HG03432 (cell line): ENCODE data around the gene RAB36.

Source experiments
- ATAC-seq: cut with Tn5 transposase; IDR thresholded peaks from one replicate; pipeline ENCODE4 v1.9.1; 2021; ENCODE audit warnings: mild to moderate bottlenecking, moderate library complexity; ENCODE audit not compliant: unreplicated experiment

Gene RAB36

GRCh38 chr22:23108249-23109078 lies 36.8 kb upstream of the RAB36 start:
- ATAC-seq = no peak

DNA sequence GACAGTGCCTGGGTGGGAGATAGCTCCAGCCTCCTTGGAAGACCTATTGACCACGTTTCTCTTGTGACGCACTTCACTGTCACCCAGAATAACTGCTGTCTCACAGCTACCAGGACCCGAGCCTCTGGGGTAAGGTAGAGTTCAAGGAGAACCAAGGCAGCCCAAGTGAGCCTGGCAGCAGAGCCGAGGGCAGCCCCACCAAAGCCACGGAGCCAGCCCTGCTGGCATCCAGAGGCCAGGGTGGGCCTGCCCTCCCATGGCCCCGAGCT lies 36.3 kb upstream of the RAB36 start:
- no peak for ATAC-seq

DNA sequence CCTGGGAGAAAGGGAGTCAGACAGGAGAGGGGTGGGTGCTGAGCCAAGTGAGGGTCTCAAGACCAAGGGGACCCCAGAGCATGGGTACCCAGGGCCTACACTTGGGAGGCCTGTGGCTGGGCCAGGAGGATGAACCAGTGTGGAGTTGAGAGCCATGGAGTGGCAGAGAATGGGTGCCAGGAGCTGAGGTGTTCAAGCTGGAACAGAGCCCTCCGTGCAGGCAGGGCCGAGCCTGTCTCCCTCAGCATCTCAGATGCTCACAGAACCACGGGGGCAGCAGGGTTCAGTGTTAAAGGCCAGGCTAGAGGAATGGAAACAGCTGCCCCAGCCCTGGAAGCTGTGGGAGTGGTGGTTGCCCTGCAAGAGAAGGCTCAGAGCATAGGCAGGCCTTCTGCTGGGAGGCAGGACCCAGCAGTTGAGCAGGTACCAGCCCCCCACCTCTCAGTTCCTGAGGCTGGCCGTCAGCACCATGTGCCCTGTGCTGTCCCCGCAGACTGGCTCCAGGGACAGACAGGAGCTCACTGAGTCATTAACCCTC lies 35.8 kb upstream of the RAB36 start:
- no peak for ATAC-seq

GRCh38 chr22:23110190-23110921 lies 34.9 kb upstream of the RAB36 start:
- no peak for ATAC-seq

GRCh38 chr22:23110922-23111527 lies 34.3 kb upstream of the RAB36 start:
- no peak for ATAC-seq

DNA sequence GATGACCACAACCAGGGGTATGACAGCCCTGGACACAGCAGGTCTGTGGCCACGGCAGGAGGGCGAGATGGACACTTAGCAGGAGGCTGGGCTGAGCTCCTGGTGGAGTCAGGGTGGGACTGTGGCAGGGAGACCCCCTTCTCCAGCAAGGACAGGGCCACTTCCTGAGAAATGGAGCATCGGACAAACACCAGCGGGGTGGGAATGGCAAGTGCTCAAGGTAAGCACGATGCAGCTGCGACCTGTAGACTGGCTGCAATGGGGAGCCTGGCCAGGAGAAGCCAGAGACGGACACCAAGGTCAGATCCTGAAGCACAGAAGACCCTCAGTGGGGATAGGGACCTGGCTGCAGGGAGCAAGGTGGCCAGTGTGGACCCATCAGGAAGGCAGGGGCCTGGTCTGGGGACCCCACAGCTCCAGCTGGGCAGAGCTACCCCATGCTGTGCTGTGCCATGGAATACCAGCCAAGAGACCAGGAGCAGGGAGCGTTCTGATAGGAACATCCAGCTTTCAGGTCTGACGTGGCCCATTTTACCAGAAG lies 32.7 kb upstream of the RAB36 start:
- ATAC-seq = no peak

DNA sequence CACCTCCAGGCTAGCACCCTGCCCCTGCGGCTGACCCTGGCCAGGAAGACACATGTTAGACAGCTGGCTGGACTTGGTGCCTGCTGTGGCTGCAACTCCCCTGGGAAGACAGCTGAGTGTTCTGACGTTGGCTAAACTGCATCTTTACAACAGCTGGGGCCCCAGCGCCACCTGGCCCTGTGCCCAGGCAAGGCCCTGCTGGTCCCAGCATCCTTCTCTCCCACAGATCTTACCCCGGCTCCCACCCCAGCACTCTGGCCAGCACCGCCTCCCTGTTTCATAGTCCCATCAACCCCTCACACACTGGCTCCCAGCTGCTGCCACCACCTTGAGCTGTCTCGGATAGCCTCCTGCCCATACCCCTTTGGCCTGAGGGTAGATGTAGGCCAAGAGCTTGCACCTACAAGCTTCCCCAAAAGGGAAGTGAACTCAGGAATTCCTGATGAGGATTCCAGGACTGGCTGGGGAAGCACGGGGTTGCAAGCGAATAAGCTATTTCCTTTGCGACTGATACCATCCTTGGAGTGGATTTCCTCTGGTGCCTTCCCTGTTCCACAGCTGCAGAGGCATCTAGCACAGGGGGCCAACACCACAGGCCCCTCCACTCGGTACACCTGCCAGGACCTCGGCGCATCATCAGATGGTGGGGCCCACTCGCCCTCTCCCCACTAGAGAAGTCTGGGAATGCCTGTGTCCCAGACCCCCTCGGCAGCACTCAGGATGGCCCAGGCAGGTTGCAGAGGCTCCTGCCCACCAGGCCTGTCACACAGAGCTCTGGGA lies 32.0 kb upstream of the RAB36 start:
- no peak for ATAC-seq

DNA sequence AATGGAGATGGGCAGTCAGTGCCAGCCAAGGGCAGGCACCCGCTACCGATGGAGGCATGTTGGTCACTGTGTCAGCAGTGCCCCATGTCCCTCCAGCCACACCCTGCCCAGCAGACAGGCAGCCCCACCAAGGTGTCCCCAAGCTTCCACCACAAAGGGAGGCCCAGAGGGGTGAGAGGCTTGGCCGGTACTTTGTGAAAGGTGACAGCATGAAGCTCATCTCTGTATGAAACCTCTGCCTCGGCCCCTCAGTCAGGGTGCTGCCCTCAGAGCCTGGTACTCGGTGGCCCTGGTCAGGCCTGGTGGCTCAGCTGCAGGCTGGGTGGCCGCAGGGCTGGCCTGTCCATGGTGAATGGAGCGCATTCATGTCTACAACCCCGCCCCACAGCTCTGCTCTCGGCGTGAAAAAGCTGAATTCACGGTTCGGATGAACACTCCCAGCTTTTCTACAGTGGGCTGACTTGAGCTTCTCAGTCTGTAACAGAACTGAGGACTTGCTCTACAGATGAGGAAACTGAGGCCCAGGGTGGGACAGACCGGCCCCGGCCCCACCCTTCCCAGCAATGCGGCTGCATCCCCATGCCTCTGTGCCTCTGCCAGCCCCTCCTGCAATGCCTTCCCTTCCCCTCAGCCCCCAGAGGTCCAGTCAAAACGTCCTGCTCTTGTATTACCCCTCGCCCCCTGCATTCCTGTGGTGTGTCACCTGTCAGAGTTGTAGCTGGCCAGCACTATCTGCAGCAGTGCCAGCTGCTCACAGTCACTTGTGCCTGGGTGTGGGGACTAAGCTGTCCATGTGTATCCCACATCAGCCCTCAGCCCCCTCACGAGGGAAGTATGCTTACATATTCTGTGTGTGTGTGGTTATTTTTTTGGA lies 31.2 kb upstream of the RAB36 start:
- no peak for ATAC-seq

- no peak for ATAC-seq
These were observed 30.6 kb upstream of the RAB36 start for GRCh38 chr22:23114721-23115020.

GRCh38 chr22:23115369-23115768 lies 29.9 kb upstream of the RAB36 start:
- no peak for ATAC-seq

DNA sequence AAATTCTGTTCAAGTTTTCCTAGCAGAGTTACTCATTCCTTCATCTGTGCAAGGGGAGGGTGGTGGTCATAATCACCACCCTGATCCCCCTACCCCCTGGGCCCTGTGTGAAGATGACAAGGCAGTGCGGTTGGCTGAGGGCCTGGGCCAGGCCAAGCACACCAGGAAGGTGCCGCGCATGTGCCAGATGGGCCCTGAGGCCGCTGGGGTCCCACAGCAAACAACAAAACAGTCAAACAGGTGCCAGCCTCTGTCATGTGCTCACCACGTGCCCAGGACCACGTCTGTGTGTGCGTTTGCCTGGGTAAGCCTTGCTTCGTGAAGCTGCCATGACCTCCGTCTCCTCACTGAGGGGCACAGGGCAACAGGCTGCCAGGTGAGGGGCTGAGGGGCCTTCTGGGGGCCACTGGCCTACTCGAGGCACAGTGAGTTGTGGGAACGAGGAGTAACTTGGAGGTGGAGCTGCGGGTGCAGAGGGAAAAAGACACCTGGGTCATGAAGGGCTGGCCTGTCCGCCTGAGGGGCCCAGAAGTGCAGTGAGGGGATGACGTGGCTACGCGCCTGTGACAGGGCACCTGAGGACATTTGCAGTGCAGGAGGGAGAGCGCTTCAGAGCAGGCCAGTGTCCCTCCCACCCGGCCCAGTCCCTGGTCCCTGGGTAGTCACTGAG lies 29.3 kb upstream of the RAB36 start:
- ATAC-seq = no peak

DNA sequence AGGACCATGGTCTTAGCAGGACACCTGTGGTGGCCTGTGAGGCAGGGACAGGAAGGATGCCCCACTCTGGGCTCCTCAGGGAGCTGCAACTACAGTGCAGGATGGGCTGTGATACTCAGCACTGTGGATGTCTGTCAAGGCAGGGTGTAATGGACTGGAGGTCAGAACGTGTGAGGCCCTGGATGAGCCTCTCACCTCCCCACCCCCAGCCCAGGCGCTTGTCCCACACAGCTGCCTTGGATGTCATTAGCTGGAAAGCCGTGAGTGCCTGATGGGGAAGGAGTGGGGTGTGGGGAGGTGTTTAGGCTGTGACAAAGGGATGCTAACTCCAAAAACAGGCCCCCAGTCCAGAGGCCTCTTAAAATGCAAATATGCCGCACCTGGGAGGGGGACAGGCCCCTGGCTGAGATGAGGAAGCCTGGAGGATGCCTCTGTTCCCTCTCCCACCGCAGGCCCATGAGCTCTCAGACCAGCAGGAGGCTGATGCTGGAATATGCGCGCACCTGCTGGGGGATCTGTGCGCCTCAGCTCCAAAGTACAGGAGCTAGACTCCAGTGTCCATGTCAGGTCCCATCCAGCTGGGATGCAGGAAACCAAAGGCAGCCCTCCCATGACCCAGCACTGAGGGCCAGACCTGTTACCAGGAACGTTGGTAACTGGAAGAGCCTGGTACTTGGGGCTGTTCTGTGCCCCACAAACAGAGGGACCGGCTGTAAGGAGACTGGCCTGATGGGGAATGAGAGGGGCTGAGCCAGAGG lies 28.6 kb upstream of the RAB36 start:
- ATAC-seq = no peak

- no peak for ATAC-seq
These were observed 28.0 kb upstream of the RAB36 start for GRCh38 chr22:23117275-23117674.

DNA sequence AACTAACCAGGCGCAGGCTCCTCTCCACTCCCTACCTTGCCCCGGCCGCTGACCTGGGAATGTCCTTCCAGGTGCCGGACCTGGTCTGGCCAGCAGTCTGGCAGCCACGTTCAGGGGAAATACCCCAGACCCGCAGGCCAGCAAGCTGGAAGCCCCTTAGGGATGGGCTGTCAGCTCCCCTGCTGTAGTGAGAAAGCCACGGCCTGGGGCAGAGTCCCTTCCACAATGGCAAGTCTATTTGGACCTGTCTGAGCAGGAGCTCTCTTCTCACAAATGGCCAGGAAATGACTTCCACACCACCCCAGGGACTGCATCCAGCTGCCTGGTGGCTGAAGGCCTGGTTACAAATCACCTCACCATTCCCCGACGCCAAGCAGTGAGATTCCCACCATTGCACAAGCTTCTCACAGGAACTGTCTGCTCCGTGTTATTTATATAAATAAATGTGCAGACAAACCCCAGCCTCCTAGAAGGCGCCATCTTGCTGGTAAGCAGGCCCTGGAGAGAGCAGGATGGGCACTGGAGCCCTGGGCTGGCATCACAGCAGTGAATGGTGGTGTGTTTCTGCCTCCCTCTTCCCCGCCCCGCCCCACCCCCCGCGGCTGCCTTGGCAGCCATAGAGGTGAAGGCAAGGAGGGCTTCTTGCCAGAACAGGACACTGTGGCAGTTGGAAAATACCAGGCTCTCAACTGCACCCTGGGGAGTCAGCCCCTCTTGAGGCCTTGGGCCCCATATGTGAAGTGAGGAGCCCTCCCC lies 27.2 kb upstream of the RAB36 start:
- no peak for ATAC-seq

- no peak for ATAC-seq
These were observed 26.4 kb upstream of the RAB36 start for GRCh38 chr22:23118647-23119493.

DNA sequence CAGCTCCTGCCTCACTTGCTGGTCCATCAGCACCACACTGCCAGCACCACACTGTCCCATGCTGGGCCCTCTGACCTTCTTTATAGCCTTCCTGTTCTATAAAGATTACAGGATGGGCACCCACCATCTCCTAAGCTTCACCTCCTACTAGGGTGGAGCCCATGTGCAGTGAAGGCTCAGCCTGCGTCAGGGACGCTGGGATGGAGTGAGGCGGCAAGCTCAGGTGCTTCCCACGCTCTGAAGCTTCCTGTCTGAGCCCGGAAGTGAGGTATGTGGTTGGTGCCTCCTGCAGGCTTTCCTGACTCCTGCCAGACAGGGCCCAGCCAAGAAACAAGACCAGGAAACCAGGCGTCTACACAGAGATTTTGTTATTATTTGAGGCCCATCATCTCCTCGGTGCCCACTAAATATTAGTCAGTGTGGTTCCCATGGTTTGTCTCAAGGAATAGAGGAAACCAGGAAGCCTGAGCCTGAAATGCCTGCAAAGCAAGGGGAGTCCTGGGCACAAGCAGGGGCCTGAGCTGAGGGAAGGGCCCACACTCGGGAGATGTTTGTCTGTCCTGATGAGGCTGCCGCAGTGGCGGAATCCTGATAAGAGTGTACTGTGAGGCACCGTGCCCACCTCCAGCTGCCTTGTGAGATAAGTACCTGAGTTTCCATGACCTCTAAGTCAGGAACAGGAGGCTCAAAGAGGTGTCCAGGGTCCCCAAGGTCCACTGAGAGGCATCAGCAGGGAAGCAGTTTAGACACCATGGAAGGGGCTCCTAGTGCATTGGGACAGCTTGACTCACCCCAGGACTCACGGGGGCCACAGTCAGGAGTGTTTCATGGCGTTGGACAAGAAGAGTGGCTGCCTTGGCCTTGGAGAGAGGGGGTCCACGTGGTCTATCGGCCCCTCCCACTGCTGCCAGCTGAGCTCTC lies 25.5 kb upstream of the RAB36 start:
- no peak for ATAC-seq
